GM23248 (cell line): Measurements from ENCODE around the gene SLC30A3. TPM values are rescaled to one million over a fixed set of nuclear protein-coding genes. Genes with fewer than 3 reads are reported as not detected.

Experiments
- DNase-seq: peaks from one replicate; pipeline ENCODE4 v3.0.0-alpha.2; 2015
- H2AFZ ChIP-seq: fragments of 200-600 bp; sonication (generic); 2 replicates; pipeline ENCODE4 v1.6.1; 2016; ENCODE audit warnings: antibody characterized with exemption
- H3F3A ChIP-seq: fragments of 200-600 bp; sonication (generic); 2 replicates; pipeline ENCODE4 v1.6.1; 2016; ENCODE audit warnings: mild to moderate bottlenecking, antibody characterized with exemption, mixed run types; ENCODE audit not compliant: insufficient read depth
- H3K27ac ChIP-seq: fragments of 200-600 bp; sonication (generic); 2 replicates; pipeline ENCODE4 v1.5.1; 2016; ENCODE audit warnings: mild to moderate bottlenecking
- H3K27me3 ChIP-seq: fragments of 200-600 bp; sonication (generic); replicated peaks from 2 replicates; pipeline ENCODE4 v1.6.1; 2016; ENCODE audit warnings: mild to moderate bottlenecking; ENCODE audit not compliant: insufficient read depth
- H3K36me3 ChIP-seq: fragments of 200-600 bp; sonication (generic); 2 replicates; pipeline ENCODE4 v1.6.1; 2016; ENCODE audit warnings: low read depth, mild to moderate bottlenecking
- H3K4me1 ChIP-seq: fragments of 200-600 bp; sonication (generic); 2 replicates; pipeline ENCODE4 v1.6.1; 2016; ENCODE audit warnings: mild to moderate bottlenecking; ENCODE audit not compliant: insufficient read depth
- H3K4me2 ChIP-seq: fragments of 200-600 bp; sonication (generic); one replicate; pipeline ENCODE4 v1.6.1; 2016; ENCODE audit warnings: mild to moderate bottlenecking; ENCODE audit not compliant: unreplicated experiment
- H3K4me3 ChIP-seq: fragments of 200-600 bp; sonication (generic); 2 replicates; pipeline ENCODE4 v1.5.1; 2016; ENCODE audit warnings: mild to moderate bottlenecking
- H3K79me2 ChIP-seq: fragments of 200-600 bp; sonication (generic); 2 replicates; pipeline ENCODE4 v1.6.1; 2016; ENCODE audit warnings: mild to moderate bottlenecking; ENCODE audit not compliant: insufficient read depth
- H3K9ac ChIP-seq: fragments of 200-600 bp; sonication (generic); 2 replicates; pipeline ENCODE4 v1.6.1; 2016; ENCODE audit warnings: mild to moderate bottlenecking
- H3K9me2 ChIP-seq: fragments of 200-600 bp; sonication (generic); 2 replicates; pipeline ENCODE4 v1.6.1; 2016; ENCODE audit warnings: mixed run types, mild to moderate bottlenecking, moderate library complexity; ENCODE audit not compliant: insufficient read depth
- H3K9me3 ChIP-seq: fragments of 200-600 bp; sonication (generic); one replicate; pipeline ENCODE4 v1.6.1; 2017; ENCODE audit warnings: low read depth
- H4K20me1 ChIP-seq: fragments of 200-600 bp; sonication (generic); 2 replicates; pipeline ENCODE4 v1.6.0; 2016; ENCODE audit not compliant: insufficient read depth
- EZH2 ChIP-seq: fragments of 200-600 bp; sonication (generic); IDR thresholded peaks from 2 replicates; pipeline ENCODE4 v1.6.1; 2018; ENCODE audit warnings: antibody characterized with exemption, mild to moderate bottlenecking; ENCODE audit not compliant: insufficient read depth, poor library complexity, severe bottlenecking
- EZH2phosphoT487 ChIP-seq: fragments of 200-600 bp; sonication (generic); IDR thresholded peaks from 2 replicates; pipeline ENCODE4 v1.6.1; 2018; ENCODE audit warnings: antibody characterized with exemption, moderate library complexity, mild to moderate bottlenecking, low read depth; ENCODE audit not compliant: insufficient read depth
- WGBS, 2 experiments: methylation state at CpG; one replicate each; pipeline ENCODE4 v1.1.6; 2015 to 2017; ENCODE audit warnings: low lambda C conversion rate in 2 of 2, low coverage in 1 of 2; ENCODE audit errors: missing lambda C conversion rate in 2 of 2; 5-methylcytosine and 5-hydroxymethylcytosine counted together
- in situ Hi-C: fragments of 300-500 bp; cut with MboI; formaldehyde crosslinking; loops from 2 replicates; pipeline ENCODE4 v1.15.0; 2020
- polyA plus RNA-seq: library from polyadenylated mRNA; unstranded; fragments of >200 nt; fragmentation: Nextera tagmentation; extraction: Ambion mirVana; gene quantifications from 2 replicates; pipeline ENCODE4 v1.2.1, GENCODE V29; 2016
- total RNA-seq: library from RNA; depleted of rRNA; stranded (reverse); fragments of >200 nt; shearing (Covaris generic); gene quantifications from 2 replicates; pipeline ENCODE4 v1.2.3, GENCODE V29; 2014

SLC30A3 gene
- total and polyA plus RNA-seq, 2 experiments from 2014 or later = not detected

GRCh38 chr2:27212626-27213471 is 50.0 kb downstream of the SLC30A3 start:
- H2AFZ ChIP-seq = peak overlapping the region; percentile 85
- peak overlapping the region; percentile 98 for H3K27ac ChIP-seq
- H3F3A ChIP-seq = peaks cover 15% of the 10 kb centered on the region; the same call in 1 of the 2 replicates
- WGBS, 2 experiments = 3% methylated on average over 34 of the region's 34 CpGs
- H4K20me1 ChIP-seq = no peaks in the 10 kb centered on the region
- in situ Hi-C loops = no loop called here
- H3K4me3 ChIP-seq = peak overlapping the region; percentile 93
- H3K9ac ChIP-seq = peak overlapping the region; percentile 99
- H3K27me3 ChIP-seq = no peaks in the 10 kb centered on the region
- peak overlapping the region; percentile 91 for H3K4me2 ChIP-seq
- TF ChIP-seq EZH2 (no peak), EZH2phosphoT487 (no peak)
- no peaks in the 10 kb centered on the region for H3K9me2 ChIP-seq
- H3K9me3 ChIP-seq = no peaks in the 10 kb centered on the region
- DNase-seq = peak; percentile 86
- H3K36me3 ChIP-seq = no peaks in the 10 kb centered on the region; the same call in 1 of the 2 replicates
- H3K79me2 ChIP-seq = peaks cover 21% of the 10 kb centered on the region
- H3K4me1 ChIP-seq = peaks cover 11% of the 10 kb centered on the region

DNA sequence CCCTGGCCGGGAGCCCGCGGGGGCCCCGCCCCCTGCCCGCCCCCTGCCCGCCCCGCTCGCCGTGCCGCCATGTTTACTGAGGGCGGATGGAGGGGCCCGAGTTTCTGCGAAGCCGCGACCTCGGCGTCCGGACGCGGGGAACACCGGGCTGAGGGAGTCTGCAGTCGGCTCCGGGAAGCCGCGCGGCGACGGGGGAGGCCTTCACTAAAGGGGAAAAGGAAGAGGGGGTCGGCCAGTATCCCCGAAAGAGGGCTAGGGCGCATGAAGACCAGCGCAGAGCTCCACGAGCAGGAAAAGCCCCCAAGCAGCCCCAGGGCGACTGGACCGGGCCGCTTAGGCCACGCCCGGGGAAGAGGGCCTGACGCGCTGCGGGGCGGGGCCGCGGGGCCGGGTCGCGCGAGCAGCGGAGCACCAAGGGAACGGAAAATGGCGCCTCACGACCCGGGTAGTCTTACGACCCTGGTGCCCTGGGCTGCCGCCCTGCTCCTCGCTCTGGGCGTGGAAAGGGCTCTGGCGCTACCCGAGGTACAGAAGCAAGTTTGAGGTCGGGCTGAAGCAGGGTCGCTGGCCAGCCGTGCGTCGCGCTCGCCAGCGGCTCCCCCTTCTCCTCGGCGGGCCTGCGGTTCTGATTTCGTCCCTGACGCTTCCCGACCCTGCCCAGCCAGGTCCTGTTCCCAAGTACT is 50.8 kb downstream of the SLC30A3 start, which contains the start of the genes ATRAID and SLC5A6:
Gene ATRAID (plus strand): TSS at position 99 of the 683 bp plus-strand sequence. CDS start 328 bp downstream, at position 427.
Gene SLC5A6 (minus strand): TSS at position 326 of the 683 bp plus-strand sequence. CDS start 4,618 bp downstream, outside the sequence.
- no peaks in the 10 kb centered on the region for H3K9me3 ChIP-seq
- H3K4me1 ChIP-seq = peaks cover 11% of the 10 kb centered on the region
- in situ Hi-C loops = no loop called here
- peak within 1 kb of the TSS; percentile 91 for H3K4me2 ChIP-seq
- no peaks in the 10 kb centered on the region; the same call in 1 of the 2 replicates for H3K36me3 ChIP-seq
- TF ChIP-seq EZH2phosphoT487 = no peak
- no peak for TF ChIP-seq EZH2
- H4K20me1 ChIP-seq = no peaks in the 10 kb centered on the region
- H3K9me2 ChIP-seq = no peaks in the 10 kb centered on the region
- peak within 1 kb of the TSS; percentile 99 for H3K9ac ChIP-seq
- DNase-seq = peak; percentile 95
- peak within 1 kb of the TSS; percentile 98 for H3K27ac ChIP-seq
- peak within 1 kb of the TSS; percentile 93 for H3K4me3 ChIP-seq
- no peaks in the 10 kb centered on the region for H3K27me3 ChIP-seq
- 1% methylated on average over 59 to 61 of the region's 73 CpGs for WGBS, 2 experiments
- H2AFZ ChIP-seq = peak within 1 kb of the TSS; percentile 85
- H3K79me2 ChIP-seq = peaks cover 18% of the 10 kb centered on the region
- peaks cover 15% of the 10 kb centered on the region; the same call in 1 of the 2 replicates for H3F3A ChIP-seq

- in situ Hi-C loops = no loop called here
- Histone ChIP-seq H3K4me1 (peaks cover 7% of the 10 kb centered on the region), H3K4me2 (peak overlapping the region; percentile 89), H2AFZ (peak overlapping the region; percentile 85), H3K27ac (peak overlapping the region; percentile 98; the same call in 1 of the 2 replicates), H3F3A (peaks cover 15% of the 10 kb centered on the region; the same call in 1 of the 2 replicates), H3K4me3 (peak overlapping the region; percentile 93), H3K27me3 (no peaks in the 10 kb centered on the region), H3K79me2 (peaks cover 18% of the 10 kb centered on the region), H3K9me3 (no peaks in the 10 kb centered on the region), H4K20me1 (no peaks in the 10 kb centered on the region), H3K9ac (peak overlapping the region; percentile 99), H3K36me3 (no peaks in the 10 kb centered on the region; the same call in 1 of the 2 replicates), H3K9me2 (no peaks in the 10 kb centered on the region)
- WGBS, 2 experiments = 2% methylated on average over 27 to 46 of the region's 48 CpGs
- no peak for TF ChIP-seq EZH2
- TF ChIP-seq EZH2phosphoT487 = no peak
- peak; percentile 59 for DNase-seq
Measured at GRCh38 chr2:27211241-27211942, 51.5 kb downstream of the SLC30A3 start.
